Effector CD4-positive, alpha-beta T cell (primary cell): ENCODE measurements around the gene MBP.

Experiments
- DNase-seq: peaks from one replicate; pipeline ENCODE4 v3.0.0-alpha.2; 2020
- total RNA-seq: gene quantifications from one replicate; lab custom pipeline; 2026; lab: John Stamatoyannopoulos, UW

MBP gene
- 187 reads per million, percentile 92 among the genes with 10 or more reads in this experiment for total RNA-seq

- peak; percentile 59 for DNase-seq
Observed at GRCh38 chr18:77132369-77133050, at the start of gene MBP. MBP (minus strand) TSS chr18:77132783; CDS start chr18:77105261, 27,522 bp downstream.

DNA sequence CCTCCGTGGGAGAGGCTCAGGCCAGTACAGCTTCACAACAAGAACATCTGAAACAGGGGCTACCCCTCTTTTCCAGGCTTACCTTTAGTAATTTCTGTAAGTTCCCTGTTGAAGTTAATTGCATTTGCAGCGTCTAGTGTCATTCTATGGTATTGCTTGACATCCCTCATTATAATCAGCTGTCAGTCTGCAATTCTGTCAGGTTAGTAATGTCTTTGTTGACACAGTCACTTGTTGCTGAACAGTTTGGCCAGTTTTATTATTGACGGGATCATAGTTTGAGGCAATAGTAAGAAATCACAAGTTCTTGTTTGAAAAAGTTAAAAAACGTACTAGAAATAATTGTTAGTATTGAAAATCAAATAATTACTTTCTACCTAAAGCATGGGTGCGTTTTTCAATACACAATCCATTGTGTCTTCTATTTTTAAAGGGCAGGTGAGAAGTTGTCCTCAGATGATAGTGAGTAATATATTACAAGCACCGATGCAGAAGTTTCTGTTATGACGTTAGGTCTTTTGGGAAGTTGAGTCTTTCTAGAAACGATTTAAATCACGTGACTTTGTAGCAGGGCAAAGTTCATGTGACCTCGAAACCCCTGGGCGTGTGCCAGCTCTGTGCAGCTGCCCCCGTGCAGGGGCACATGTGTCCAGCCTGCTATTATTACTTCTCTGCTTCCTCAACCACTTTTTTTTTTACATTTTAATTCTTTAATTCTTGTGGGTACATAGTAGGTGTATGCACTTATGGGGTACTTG is 49.5 kb upstream of the MBP start:
- no peak for DNase-seq

- no peak for DNase-seq
Observed at GRCh38 chr18:77178559-77178958, 46.0 kb upstream of the MBP start.

- DNase-seq = no peak
Observed at GRCh38 chr18:77177009-77177408, 44.4 kb upstream of the MBP start.

- no peak for DNase-seq
Observed at GRCh38 chr18:77173275-77174030, 40.9 kb upstream of the MBP start.

DNA sequence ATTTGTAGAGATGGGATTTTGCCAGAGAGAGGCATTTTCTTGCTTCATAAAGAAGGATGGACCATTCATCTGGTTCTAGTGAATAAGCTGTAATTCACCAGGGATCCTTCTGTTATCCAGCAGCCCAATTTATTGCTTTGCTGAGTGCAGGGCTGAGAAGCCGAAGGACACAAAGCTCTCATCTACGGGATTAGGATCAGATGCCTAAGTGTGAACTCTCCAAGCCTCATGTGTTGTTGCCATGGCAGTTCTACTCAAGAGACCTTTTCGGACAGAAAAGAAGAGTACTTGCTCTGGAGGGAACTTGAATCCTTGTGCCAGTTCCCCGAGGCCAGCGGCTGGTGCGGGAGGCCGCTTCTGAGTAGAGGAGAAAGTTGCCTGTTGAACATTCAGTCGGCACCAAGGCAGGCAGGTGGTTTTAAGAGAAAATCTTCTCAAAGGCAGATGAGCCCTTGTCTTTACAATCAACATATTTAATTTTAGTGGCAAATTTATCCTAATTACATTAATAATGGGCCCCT is 38.4 kb upstream of the MBP start:
- no peak for DNase-seq

- no peak for DNase-seq
Observed at GRCh38 chr18:77168811-77169311, 36.3 kb upstream of the MBP start.

GRCh38 chr18:77167251-77167650 is 34.7 kb upstream of the MBP start:
- no peak for DNase-seq

- DNase-seq = no peak
Observed at GRCh38 chr18:77166523-77166922, 33.9 kb upstream of the MBP start.

- no peak for DNase-seq
Observed at GRCh38 chr18:77165503-77166188, 33.1 kb upstream of the MBP start.

DNA sequence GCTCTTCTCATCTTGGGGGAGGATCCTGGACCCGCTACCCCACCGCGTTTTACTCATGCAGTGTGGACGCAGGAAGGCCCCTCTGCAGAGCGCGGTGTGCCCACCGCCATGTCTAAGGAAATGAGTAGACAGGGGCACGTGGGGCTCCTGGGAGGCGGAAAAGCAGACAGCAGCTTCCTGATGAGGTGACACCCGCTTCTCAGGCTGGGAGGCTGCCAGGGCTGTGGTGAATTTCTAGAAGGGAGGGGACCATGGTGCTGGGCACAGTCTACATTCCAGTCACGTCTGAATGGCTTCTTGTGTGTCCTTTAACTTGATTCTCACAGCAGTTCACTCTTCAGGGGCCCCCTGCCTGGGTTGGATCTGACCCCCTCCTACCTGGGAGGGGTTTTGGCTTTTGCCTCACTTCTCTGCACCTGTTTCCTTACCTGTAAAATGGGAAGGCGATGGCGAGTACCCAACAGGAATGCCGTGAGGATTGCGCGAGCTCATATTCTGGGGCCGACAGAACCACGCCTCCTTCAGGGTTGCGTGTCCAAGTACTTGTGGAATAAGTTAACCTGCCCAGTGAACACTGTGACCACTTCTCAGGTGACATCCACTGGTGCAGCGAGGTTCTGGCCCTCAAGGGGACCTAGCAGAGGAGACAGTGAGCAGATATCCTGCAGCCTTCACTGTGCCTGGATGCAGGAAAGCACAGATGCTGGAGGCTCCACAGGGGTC is 32.3 kb upstream of the MBP start:
- no peak for DNase-seq

DNA sequence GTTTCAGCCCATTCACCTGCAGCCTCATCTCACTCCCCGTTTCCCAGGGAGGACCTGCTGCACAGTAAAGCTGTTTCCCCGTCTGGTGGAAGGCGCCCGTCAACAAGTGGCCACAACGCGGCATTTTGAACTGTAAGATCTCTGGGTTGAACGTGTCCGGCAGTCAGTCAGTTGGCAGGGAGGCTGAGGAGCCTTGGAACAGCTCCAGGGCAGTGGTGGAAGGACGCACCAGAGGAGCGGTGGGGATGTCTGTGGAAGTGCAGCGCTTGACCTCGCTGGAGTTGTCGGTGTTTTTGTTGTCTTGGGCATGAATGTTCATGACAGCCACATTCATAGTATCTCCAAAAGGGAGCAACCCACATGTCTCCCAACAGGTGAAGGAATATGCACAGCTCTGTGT is 31.4 kb upstream of the MBP start:
- no peak for DNase-seq

- no peak for DNase-seq
Observed at GRCh38 chr18:77162580-77162979, 30.0 kb upstream of the MBP start.

GRCh38 chr18:77161961-77162360 is 29.4 kb upstream of the MBP start:
- DNase-seq = no peak

GRCh38 chr18:77161383-77161782 is 28.8 kb upstream of the MBP start:
- no peak for DNase-seq

DNA sequence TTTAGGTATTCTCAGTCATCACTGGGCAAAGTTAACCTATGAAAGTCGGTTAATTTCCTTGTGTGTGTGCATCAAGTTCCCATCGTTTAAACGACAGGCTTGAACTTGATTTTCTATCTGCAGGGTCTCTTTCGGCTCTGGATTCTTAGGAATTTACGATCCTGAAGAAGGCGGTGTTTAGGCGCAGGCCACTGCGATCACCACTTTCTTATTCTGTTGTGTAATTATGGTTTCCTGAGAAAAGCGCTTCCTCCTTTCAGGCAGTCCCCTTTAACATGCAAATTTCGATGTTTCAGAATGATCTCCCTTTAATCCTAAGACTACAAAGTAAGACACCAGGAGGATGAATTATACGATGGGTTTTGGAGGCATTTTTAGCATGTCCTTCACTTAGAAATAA is 27.9 kb upstream of the MBP start:
- DNase-seq = no peak

GRCh38 chr18:77157312-77157711 is 24.7 kb upstream of the MBP start:
- no peak for DNase-seq

- DNase-seq = no peak
Observed at GRCh38 chr18:77155031-77155430, 22.4 kb upstream of the MBP start.

- no peak for DNase-seq
Observed at GRCh38 chr18:77153404-77153803, 20.8 kb upstream of the MBP start.

DNA sequence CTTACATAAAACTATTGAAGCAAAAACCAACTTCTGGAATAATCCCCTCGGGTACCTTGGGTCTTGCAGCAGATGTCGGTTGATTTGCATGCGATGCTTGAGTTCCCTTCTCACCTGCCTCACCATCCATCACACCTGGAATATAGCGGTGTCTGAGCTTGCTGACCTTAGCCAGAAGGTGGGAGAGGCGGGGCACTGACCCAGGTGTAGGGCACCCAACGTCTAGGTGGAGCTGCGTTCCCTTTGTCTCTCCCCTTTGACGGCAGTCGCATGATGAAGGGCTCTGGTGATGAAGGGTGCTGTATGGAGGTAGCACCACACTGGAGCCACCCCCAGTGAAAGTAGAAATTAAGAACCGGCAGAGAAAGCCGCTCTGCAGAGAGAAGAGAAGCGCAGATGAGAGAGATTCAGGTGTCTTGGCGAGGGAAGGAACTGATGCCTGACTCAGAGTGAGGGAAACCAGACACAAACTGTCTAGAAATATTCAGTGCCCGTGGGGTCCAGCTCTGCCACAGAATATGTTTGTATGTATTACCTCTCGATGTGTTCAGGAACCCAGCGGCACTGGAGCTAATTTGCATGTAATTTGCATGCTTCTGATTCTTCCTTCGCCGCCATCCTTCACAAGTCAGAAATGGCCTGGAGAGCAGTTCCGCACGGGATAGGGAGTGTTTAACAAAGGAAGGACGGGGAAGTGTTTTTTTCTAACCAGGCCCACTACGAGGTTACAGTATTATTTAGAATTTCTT is 19.4 kb upstream of the MBP start:
- no peak for DNase-seq
